ENCODE results near the gene ANAPC7. TPM values are rescaled to one million over a fixed set of nuclear protein-coding genes. Genes with fewer than 3 reads are reported as not detected.
"Not testable (repeated sequence)": the region's sequence is repeated elsewhere in the genome, so short reads cannot be mapped to it uniquely, and the experiment has no call there.

ANAPC7 gene
- total and polyA plus RNA-seq, 7 experiments from 2014 or later = 26.6 to 71.7 (median 43.2) TPM

DNA sequence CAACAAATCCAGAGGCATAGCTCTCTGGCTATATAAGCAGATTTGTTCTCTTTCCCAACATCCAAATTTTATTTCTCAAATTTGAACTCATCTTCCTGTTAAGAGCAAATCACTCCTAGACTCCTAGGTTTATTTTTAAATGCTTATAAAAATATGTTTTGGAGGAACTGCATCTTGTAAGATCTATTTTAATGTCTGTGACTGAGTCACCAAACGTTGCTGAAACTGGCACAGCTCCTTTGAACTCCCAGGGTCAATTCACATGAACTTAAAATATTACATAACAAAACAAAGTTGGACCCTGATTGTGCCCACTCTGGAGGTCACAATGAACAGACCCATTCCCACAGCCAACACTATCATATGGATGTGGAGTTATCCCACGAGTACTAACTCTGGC is 23.9 kb downstream of the ANAPC7 start:
- DNase-seq (no peak), ATAC-seq (no peak)
- Mint-ChIP-seq H3K36me3 (peaks cover 7 to 47% (median 27%) of the 10 kb centered on the region in 5 donors), H3K27ac (no peak overlapping the region), H3K9me3 (no peaks in the 10 kb centered on the region), H3K4me1 (peaks cover 0 to 15% (median 0%) of the 10 kb centered on the region in 7 donors), H3K4me3 (no peak overlapping the region), H3K27me3 (no peaks in the 10 kb centered on the region)
- POLR2A ChIA-PET = no interaction called here
- Histone ChIP-seq H3K27ac (ENCODE audit: low read depth, low read length) (no peak overlapping the region), H3K27me3 (ENCODE audit: control insufficient read depth in 2 of 2, insufficient read depth in 2 of 2, low read length in 2 of 2) (no peaks in the 10 kb centered on the region), H3K9me3 (ENCODE audit: control insufficient read depth in 2 of 3, low read length in 3 of 3) (no peaks in the 10 kb centered on the region), H3K36me3 (ENCODE audit: control insufficient read depth in 2 of 3, insufficient read depth in 3 of 3, low read length in 3 of 3) (peaks cover 21 to 74% (median 29%) of the 10 kb centered on the region in 3 experiments), H3K4me3 (ENCODE audit: low read length) (no peak overlapping the region), H3K4me1 (ENCODE audit: control insufficient read depth in 2 of 2, insufficient read depth in 2 of 2, low read length in 2 of 2) (no peaks in the 10 kb centered on the region)
- CTCF ChIA-PET = no interaction called here
- intact Hi-C loops (cut with micrococcal nuclease) = no loop called here

DNA sequence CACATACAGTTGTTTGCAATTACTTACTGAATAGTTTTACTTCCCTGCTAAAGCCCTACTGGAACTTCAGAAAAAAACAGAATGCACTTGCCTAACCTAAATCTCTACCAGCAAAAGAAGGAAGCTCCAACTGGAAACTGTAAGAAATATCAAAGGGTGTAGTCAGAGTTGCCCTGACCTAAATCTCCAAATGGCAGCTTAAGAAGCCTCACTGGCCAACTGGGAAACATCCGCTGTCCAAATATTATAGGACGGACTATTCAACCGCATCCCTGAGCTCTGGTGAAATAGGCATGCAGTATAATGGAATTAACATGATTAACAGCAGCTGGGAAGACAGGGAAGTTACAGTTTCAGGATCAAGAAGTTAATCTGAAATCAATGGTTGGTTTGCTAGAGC is 24.3 kb downstream of the ANAPC7 start:
- Mint-ChIP-seq H3K4me3 (no peak overlapping the region), H3K27me3 (no peaks in the 10 kb centered on the region), H3K27ac (no peak overlapping the region), H3K36me3 (peaks cover 7 to 50% (median 27%) of the 10 kb centered on the region in 5 donors), H3K9me3 (no peaks in the 10 kb centered on the region), H3K4me1 (peaks cover 0 to 12% (median 0%) of the 10 kb centered on the region in 7 donors)
- POLR2A ChIA-PET = no interaction called here
- intact Hi-C loops (cut with micrococcal nuclease) = no loop called here
- no peak for ATAC-seq
- CTCF ChIA-PET = no interaction called here
- DNase-seq = no peak
- H3K36me3 ChIP-seq (ENCODE audit: control insufficient read depth in 2 of 3, insufficient read depth in 3 of 3, low read length in 3 of 3) = peaks cover 22 to 76% (median 34%) of the 10 kb centered on the region in 3 experiments
- H3K9me3 ChIP-seq (ENCODE audit: control insufficient read depth in 2 of 3, low read length in 3 of 3) = no peaks in the 10 kb centered on the region
- no peak overlapping the region for H3K27ac ChIP-seq (ENCODE audit: low read depth, low read length)
- H3K27me3 ChIP-seq (ENCODE audit: control insufficient read depth in 2 of 2, insufficient read depth in 2 of 2, low read length in 2 of 2) = no peaks in the 10 kb centered on the region
- no peaks in the 10 kb centered on the region for H3K4me1 ChIP-seq (ENCODE audit: control insufficient read depth in 2 of 2, insufficient read depth in 2 of 2, low read length in 2 of 2)
- no peak overlapping the region for H3K4me3 ChIP-seq (ENCODE audit: low read length)

DNA sequence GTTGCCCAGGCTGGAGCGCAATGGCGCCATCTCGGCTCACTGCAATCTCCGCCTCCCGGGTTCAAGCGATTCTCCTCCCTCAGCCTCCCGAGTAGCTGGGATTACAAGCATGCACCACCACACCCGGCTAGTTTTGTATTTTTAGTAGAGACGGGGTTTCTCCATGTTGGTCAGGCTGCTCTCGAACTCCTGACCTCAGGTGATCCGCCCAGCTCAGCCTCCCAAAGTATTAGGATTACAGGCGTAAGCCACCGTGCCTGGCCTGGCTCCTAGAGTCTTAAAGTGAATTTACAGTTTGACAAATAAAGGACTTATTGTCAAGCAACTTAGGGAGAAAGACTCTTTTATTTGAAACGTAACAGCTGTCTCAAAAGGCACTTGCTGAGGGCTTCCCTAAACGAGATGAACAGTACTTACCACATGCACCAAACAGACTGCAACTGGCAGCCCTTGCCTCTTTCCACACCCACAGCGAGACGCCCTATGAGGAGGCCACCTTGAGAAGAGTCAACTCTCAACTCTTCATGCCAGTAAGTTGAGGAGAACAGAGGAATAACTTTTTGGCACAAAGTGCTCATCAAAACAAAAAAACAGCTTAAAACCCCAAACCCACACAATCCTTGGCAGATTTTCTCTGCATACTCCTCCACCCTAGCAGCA is 25.2 kb downstream of the ANAPC7 start:
- H3K4me3 Mint-ChIP-seq; DNase-seq; H3K9me3 ChIP-seq (ENCODE audit: control insufficient read depth in 2 of 3, low read length in 3 of 3); H3K27ac ChIP-seq (ENCODE audit: low read depth, low read length); intact Hi-C loops (cut with micrococcal nuclease); H3K4me1 ChIP-seq (ENCODE audit: control insufficient read depth in 2 of 2, insufficient read depth in 2 of 2, low read length in 2 of 2); POLR2A ChIA-PET; H3K27ac Mint-ChIP-seq; H3K4me3 ChIP-seq (ENCODE audit: low read length); H3K27me3 Mint-ChIP-seq; CTCF ChIA-PET; ATAC-seq; H3K9me3 Mint-ChIP-seq; H3K27me3 ChIP-seq (ENCODE audit: control insufficient read depth in 2 of 2, insufficient read depth in 2 of 2, low read length in 2 of 2): not testable (repeated sequence)
- Mint-ChIP-seq H3K36me3 (peaks cover 7 to 52% (median 27%) of the 10 kb centered on the region in 5 donors), H3K4me1 (peaks cover 0 to 10% (median 0%) of the 10 kb centered on the region in 7 donors)
- peaks cover 22 to 85% (median 38%) of the 10 kb centered on the region in 3 experiments for H3K36me3 ChIP-seq (ENCODE audit: control insufficient read depth in 2 of 3, insufficient read depth in 3 of 3, low read length in 3 of 3)

DNA sequence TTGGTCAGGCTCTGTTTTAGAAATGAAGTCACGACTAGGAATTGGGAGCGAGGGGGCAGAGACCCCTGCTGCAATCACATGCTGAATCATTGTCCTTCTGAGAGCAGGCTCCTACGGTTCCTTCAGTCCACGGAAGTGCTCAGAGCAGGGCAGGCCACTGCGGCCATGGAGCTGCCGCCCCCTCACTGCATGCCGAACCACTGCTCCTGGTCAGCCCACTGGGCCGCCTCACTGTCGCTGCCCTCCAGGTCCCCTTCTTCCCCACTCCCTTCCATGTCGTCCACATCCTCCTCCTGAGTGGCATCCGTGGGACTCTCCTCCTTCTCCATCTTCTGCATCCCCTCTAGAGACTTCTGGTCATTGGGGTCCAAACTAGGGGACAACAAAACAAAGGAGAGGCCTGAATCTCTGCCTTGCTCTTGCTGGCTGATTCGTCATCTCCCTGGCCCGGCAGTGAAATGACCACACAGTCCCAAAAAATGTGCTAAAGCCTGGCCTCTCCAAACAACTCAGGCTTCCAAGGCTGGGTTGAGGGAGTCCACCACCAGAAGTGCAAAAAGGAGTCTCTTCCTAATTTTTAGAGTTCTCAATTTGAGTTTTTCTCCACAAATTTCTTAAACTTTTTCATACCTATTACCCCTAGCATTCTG is 29.4 kb downstream of the ANAPC7 start:
- H3K9me3 Mint-ChIP-seq = no peaks in the 10 kb centered on the region
- H3K4me3 ChIP-seq (ENCODE audit: low read length) = no peak overlapping the region
- no peak overlapping the region for H3K27ac ChIP-seq (ENCODE audit: low read depth, low read length)
- no peaks in the 10 kb centered on the region for H3K27me3 ChIP-seq (ENCODE audit: control insufficient read depth in 2 of 2, insufficient read depth in 2 of 2, low read length in 2 of 2)
- peaks cover 7 to 37% (median 19%) of the 10 kb centered on the region in 5 donors for H3K36me3 Mint-ChIP-seq
- peak overlapping the region in 1 of 9 donors; percentile 20 for H3K27ac Mint-ChIP-seq
- ChIA-PET CTCF (no interaction called here), POLR2A (interaction anchor here (0.8 kb wide), 1 partner anchor 12 kb away, joined by 3 read pairs; no protein-coding TSS in a partner anchor)
- peaks cover 14 to 84% (median 36%) of the 10 kb centered on the region in 3 experiments for H3K36me3 ChIP-seq (ENCODE audit: control insufficient read depth in 2 of 3, insufficient read depth in 3 of 3, low read length in 3 of 3)
- ATAC-seq (no peak), DNase-seq (no peak)
- no peaks in the 10 kb centered on the region for H3K27me3 Mint-ChIP-seq
- no peak overlapping the region for H3K4me3 Mint-ChIP-seq
- H3K4me1 Mint-ChIP-seq = peaks cover 0 to 5% (median 0%) of the 10 kb centered on the region in 7 donors
- H3K4me1 ChIP-seq (ENCODE audit: control insufficient read depth in 2 of 2, insufficient read depth in 2 of 2, low read length in 2 of 2) = peaks cover 0 to 4% of the 10 kb centered on the region in 2 donors
- no peaks in the 10 kb centered on the region for H3K9me3 ChIP-seq (ENCODE audit: control insufficient read depth in 2 of 3, low read length in 3 of 3)
- intact Hi-C loops (cut with micrococcal nuclease) = no loop called here

DNA sequence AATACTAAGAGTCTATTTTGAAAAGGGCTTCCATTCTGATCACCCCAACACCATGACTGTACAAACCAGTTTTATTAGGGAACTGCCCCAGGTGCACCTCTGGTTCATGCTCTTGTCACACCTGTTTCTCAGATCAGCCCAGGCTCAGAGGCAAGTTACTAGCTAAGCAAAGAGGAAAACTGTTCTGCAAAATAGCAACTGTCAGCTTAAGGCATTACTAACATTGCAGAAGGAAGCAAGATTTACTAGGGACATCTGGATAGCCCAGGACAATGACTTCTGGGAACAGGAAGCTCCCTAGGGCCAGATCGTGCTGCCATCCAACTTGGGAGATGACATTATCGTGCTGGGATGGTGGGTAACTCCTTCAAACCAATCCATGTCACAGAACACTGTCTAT is 30.1 kb downstream of the ANAPC7 start:
- H3K27me3 ChIP-seq (ENCODE audit: control insufficient read depth in 2 of 2, insufficient read depth in 2 of 2, low read length in 2 of 2) = no peaks in the 10 kb centered on the region
- H3K27me3 Mint-ChIP-seq = no peaks in the 10 kb centered on the region
- ATAC-seq (no peak), DNase-seq (no peak)
- ChIA-PET CTCF (interaction anchor here (0.6 to 0.7 kb wide), 2 partner anchors 42 to 142 kb away, joined by 3 to 4 read pairs; no protein-coding TSS in a partner anchor), POLR2A (interaction anchor here (0.6 to 0.8 kb wide), 2 partner anchors 13 to 177 kb away, joined by 3 read pairs; no protein-coding TSS in a partner anchor)
- H3K9me3 Mint-ChIP-seq = no peaks in the 10 kb centered on the region
- peaks cover 14 to 77% (median 30%) of the 10 kb centered on the region in 3 experiments for H3K36me3 ChIP-seq (ENCODE audit: control insufficient read depth in 2 of 3, insufficient read depth in 3 of 3, low read length in 3 of 3)
- H3K27ac ChIP-seq (ENCODE audit: low read depth, low read length) = no peak overlapping the region
- H3K4me3 Mint-ChIP-seq = no peak overlapping the region
- H3K9me3 ChIP-seq (ENCODE audit: control insufficient read depth in 2 of 3, low read length in 3 of 3) = no peaks in the 10 kb centered on the region
- H3K4me3 ChIP-seq (ENCODE audit: low read length) = no peak overlapping the region
- peaks cover 0 to 3% (median 0%) of the 10 kb centered on the region in 7 donors for H3K4me1 Mint-ChIP-seq
- peak overlapping the region in 2 of 9 donors; percentile 41 to 48 for H3K27ac Mint-ChIP-seq
- intact Hi-C loops (cut with micrococcal nuclease) = no loop called here
- peaks cover 0 to 4% of the 10 kb centered on the region in 2 donors for H3K4me1 ChIP-seq (ENCODE audit: control insufficient read depth in 2 of 2, insufficient read depth in 2 of 2, low read length in 2 of 2)
- H3K36me3 Mint-ChIP-seq = peaks cover 7 to 34% (median 16%) of the 10 kb centered on the region in 5 donors

DNA sequence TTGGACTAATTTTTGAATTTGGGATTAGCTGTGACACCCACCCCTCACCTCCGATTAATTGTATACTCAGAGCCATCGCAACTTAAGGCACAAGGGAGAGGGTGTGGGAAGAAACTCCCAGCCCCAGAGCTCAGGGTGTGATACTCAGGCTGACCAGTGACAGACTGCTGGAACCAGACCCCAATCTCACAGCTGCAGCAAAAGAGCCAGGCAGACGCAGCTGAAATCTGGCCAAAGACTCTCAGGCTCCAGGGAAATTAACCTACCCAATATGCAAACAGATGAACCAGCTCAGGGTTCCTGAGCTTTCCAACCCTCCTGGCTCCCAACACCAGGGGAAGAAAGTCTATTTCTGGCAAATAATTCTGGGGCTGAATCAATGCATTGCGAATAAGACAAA is 30.5 kb downstream of the ANAPC7 start:
- no peak overlapping the region for H3K4me3 Mint-ChIP-seq
- ChIA-PET POLR2A (interaction anchor here (0.6 kb wide), 1 partner anchor 176 kb away, joined by 3 read pairs; no protein-coding TSS in a partner anchor), CTCF (interaction anchor here (0.6 to 0.7 kb wide), 2 partner anchors 42 to 142 kb away, joined by 3 to 4 read pairs; no protein-coding TSS in a partner anchor)
- peaks cover 14 to 73% (median 29%) of the 10 kb centered on the region in 3 experiments for H3K36me3 ChIP-seq (ENCODE audit: control insufficient read depth in 2 of 3, insufficient read depth in 3 of 3, low read length in 3 of 3)
- DNase-seq = no peak
- H3K27ac Mint-ChIP-seq = peak overlapping the region in 3 of 9 donors; percentile 17 to 48 (median 41)
- intact Hi-C loops (cut with micrococcal nuclease) = no loop called here
- H3K27ac ChIP-seq (ENCODE audit: low read depth, low read length) = no peak overlapping the region
- no peaks in the 10 kb centered on the region for H3K9me3 Mint-ChIP-seq
- H3K27me3 ChIP-seq (ENCODE audit: control insufficient read depth in 2 of 2, insufficient read depth in 2 of 2, low read length in 2 of 2) = no peaks in the 10 kb centered on the region
- no peaks in the 10 kb centered on the region for H3K27me3 Mint-ChIP-seq
- peaks cover 7 to 31% (median 13%) of the 10 kb centered on the region in 5 donors for H3K36me3 Mint-ChIP-seq
- H3K4me1 Mint-ChIP-seq = peaks cover 0 to 3% (median 0%) of the 10 kb centered on the region in 7 donors
- H3K4me3 ChIP-seq (ENCODE audit: low read length) = no peak overlapping the region
- no peaks in the 10 kb centered on the region for H3K9me3 ChIP-seq (ENCODE audit: control insufficient read depth in 2 of 3, low read length in 3 of 3)
- ATAC-seq = no peak
- peaks cover 0 to 4% of the 10 kb centered on the region in 2 donors for H3K4me1 ChIP-seq (ENCODE audit: control insufficient read depth in 2 of 2, insufficient read depth in 2 of 2, low read length in 2 of 2)

Data from naive thymus-derived CD4-positive, alpha-beta T cell (primary cell).